Transverse colon (tissue), 3 donors: ENCODE measurements around the gene CCNG1.

ENCODE experiments used
- POLR2A ChIP-seq: fragments of 450-650 bp; IDR thresholded peaks from one replicate; pipeline ENCODE4 v1.6.1; 2016; ENCODE audit warnings: antibody characterized with exemption, mild to moderate bottlenecking, moderate library complexity
- TF ChIP-seq, protein P1 (sequence below), 5 experiments: fragments of 200-600 bp in 3 of 5; fragments of 450-650 bp in 2 of 5; sonication (generic) in 3 of 5; IDR thresholded peaks; 1 replicate in 2 of 5; 2 replicates in 3 of 5; pipeline ENCODE4 v1.5.1; 2016 to 2017; ENCODE audit warnings: antibody characterized with exemption in 5 of 5, inconsistent platforms in 3 of 5, mild to moderate bottlenecking in 2 of 5, moderate library complexity in 1 of 5

DNA sequence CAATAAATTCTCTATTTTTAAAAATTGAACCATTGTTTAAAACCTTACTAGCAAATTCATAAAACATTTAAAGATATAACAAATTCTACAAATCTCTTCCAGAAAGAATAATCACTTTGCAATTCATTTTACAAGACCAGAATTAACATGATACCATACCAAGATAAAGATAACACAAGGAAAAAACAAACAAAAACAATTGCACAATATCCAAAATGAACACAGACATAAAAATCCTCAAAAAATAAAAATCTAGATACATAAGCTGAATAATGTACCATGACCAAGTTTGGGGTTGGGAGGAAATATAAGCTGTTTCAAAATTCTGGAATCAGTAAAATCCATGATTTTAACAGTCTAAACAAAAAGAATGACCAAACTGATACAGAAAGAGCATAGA, 11.1 kb downstream of the CCNG1 start:
- TF ChIP-seq, protein P1, sequence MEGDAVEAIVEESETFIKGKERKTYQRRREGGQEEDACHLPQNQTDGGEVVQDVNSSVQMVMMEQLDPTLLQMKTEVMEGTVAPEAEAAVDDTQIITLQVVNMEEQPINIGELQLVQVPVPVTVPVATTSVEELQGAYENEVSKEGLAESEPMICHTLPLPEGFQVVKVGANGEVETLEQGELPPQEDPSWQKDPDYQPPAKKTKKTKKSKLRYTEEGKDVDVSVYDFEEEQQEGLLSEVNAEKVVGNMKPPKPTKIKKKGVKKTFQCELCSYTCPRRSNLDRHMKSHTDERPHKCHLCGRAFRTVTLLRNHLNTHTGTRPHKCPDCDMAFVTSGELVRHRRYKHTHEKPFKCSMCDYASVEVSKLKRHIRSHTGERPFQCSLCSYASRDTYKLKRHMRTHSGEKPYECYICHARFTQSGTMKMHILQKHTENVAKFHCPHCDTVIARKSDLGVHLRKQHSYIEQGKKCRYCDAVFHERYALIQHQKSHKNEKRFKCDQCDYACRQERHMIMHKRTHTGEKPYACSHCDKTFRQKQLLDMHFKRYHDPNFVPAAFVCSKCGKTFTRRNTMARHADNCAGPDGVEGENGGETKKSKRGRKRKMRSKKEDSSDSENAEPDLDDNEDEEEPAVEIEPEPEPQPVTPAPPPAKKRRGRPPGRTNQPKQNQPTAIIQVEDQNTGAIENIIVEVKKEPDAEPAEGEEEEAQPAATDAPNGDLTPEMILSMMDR (IDR thresholded peaks at IDR 0.05) = no peak
- no peak for TF ChIP-seq POLR2A
